ENCODE measurements around the gene TBC1D5. TPM values are rescaled to one million over a fixed set of nuclear protein-coding genes. Genes with fewer than 3 reads are reported as not detected.

The TBC1D5 gene
- total RNA-seq, 1 experiment from 2014 or later, result 36.4 TPM

DNA sequence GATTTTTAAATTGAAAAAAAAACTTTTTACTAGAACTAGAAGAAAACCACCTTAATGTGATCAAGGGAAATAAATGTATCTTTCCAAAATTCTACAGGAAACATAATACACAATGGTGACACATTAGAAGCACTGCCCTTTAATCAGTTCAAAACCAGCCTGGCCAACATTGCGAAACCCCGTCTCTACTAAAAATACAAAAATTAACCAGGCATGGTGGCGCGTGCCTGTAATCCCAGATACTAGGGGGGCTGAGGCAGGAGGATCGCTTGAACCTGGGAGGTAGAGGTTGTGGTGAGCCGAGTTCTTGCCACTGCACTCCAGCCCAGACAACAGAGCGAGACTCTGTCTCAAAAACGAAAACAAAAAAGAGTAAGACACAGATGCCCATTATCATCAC is 134.5 kb downstream of the TBC1D5 start:
- BruUV-seq (replicated peaks), result no TSS peak
- intact Hi-C loops (cut with micrococcal nuclease; ENCODE audit: unreplicated experiment), result no loop called here

DNA sequence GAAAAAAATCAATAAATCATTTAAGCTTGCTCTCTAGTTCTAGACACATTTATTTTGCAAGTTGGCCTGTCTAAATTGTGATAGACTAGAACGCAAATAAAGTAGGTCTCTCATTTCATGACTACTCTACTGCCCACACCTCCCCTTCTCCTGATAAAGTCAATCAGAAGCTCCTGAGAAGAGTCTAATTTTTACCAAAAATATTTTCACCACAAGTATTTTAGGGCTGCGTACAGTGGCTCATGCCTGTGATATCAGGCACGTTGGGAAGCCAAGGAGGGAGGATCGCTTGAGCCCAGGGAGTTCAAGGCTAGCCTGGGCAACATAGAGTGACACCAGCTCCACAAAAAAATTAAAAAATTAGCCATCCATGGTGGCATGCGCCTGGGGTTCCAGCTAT is 136.5 kb downstream of the TBC1D5 start:
- Histone ChIP-seq H3K9me3 (no peaks in the 10 kb centered on the region), H3K27me3 (replicated peaks; ENCODE audit: control insufficient read depth, insufficient read depth, low read length) (no peaks in the 10 kb centered on the region), H3K4me1 (no peaks in the 10 kb centered on the region), H3K36me3 (ENCODE audit: control insufficient read depth, insufficient read depth, low read length) (no peaks in the 10 kb centered on the region), H3K4me3 (ENCODE audit: low read depth, low read length) (no peak overlapping the region)
- intact Hi-C loops (cut with micrococcal nuclease; ENCODE audit: unreplicated experiment), result no loop called here
- TF ChIP-seq, protein P1, sequence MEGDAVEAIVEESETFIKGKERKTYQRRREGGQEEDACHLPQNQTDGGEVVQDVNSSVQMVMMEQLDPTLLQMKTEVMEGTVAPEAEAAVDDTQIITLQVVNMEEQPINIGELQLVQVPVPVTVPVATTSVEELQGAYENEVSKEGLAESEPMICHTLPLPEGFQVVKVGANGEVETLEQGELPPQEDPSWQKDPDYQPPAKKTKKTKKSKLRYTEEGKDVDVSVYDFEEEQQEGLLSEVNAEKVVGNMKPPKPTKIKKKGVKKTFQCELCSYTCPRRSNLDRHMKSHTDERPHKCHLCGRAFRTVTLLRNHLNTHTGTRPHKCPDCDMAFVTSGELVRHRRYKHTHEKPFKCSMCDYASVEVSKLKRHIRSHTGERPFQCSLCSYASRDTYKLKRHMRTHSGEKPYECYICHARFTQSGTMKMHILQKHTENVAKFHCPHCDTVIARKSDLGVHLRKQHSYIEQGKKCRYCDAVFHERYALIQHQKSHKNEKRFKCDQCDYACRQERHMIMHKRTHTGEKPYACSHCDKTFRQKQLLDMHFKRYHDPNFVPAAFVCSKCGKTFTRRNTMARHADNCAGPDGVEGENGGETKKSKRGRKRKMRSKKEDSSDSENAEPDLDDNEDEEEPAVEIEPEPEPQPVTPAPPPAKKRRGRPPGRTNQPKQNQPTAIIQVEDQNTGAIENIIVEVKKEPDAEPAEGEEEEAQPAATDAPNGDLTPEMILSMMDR (IDR thresholded peaks at IDR 0.05; ENCODE audit: insufficient read depth in 1 of 2, low read depth in 1 of 2, low read length in 1 of 2, severe bottlenecking in 1 of 2, unreplicated experiment in 1 of 2), result no peak
- no peaks in the 10 kb centered on the region for H3K27me3 Mint-ChIP-seq (ENCODE audit: insufficient read depth, unreplicated experiment)
- POLR2A ChIA-PET, result no interaction called here
- H3K27ac Mint-ChIP-seq (ENCODE audit: unreplicated experiment), result no peak overlapping the region
- no peaks in the 10 kb centered on the region for H3K9me3 Mint-ChIP-seq (ENCODE audit: unreplicated experiment)
- peaks cover 5% of the 10 kb centered on the region for H3K4me1 Mint-ChIP-seq (ENCODE audit: low read depth, unreplicated experiment)
- no TSS peak for BruUV-seq (replicated peaks)
- H3K4me3 Mint-ChIP-seq (ENCODE audit: unreplicated experiment), result no peak overlapping the region
- DNase-seq, result no peak
- H3K36me3 Mint-ChIP-seq (ENCODE audit: insufficient read depth, unreplicated experiment), result no peaks in the 10 kb centered on the region
- CTCF ChIA-PET, result no interaction called here

More for the DNA sequence above, 134.5 kb downstream of the TBC1D5 start:
- H3K4me3 ChIP-seq (ENCODE audit: low read depth, low read length), result no peak overlapping the region
- POLR2A ChIA-PET, result no interaction called here
- H3K36me3 ChIP-seq (ENCODE audit: control insufficient read depth, insufficient read depth, low read length), result no peaks in the 10 kb centered on the region
- H3K4me1 ChIP-seq, result no peaks in the 10 kb centered on the region
- DNase-seq, result no peak
- H3K9me3 ChIP-seq, result no peaks in the 10 kb centered on the region
- no peaks in the 10 kb centered on the region for H3K36me3 Mint-ChIP-seq (ENCODE audit: insufficient read depth, unreplicated experiment)
- no peaks in the 10 kb centered on the region for H3K27me3 Mint-ChIP-seq (ENCODE audit: insufficient read depth, unreplicated experiment)
- H3K9me3 Mint-ChIP-seq (ENCODE audit: unreplicated experiment), result no peaks in the 10 kb centered on the region
- H3K27me3 ChIP-seq (replicated peaks; ENCODE audit: control insufficient read depth, insufficient read depth, low read length), result no peaks in the 10 kb centered on the region
- CTCF ChIA-PET, result interaction anchor here (0.6 kb wide), 1 partner anchor 63 kb away, joined by 5 read pairs; no protein-coding TSS in a partner anchor
- no peak overlapping the region for H3K4me3 Mint-ChIP-seq (ENCODE audit: unreplicated experiment)
- no peak overlapping the region for H3K27ac Mint-ChIP-seq (ENCODE audit: unreplicated experiment)
- peaks cover 5% of the 10 kb centered on the region for H3K4me1 Mint-ChIP-seq (ENCODE audit: low read depth, unreplicated experiment)
- TF ChIP-seq, protein P1 (IDR thresholded peaks at IDR 0.05; ENCODE audit: insufficient read depth in 1 of 2, low read depth in 1 of 2, low read length in 1 of 2, severe bottlenecking in 1 of 2, unreplicated experiment in 1 of 2), result no peak

- no peak for DNase-seq
- no peaks in the 10 kb centered on the region for H3K9me3 ChIP-seq
- TF ChIP-seq, protein P1 (IDR thresholded peaks at IDR 0.05; ENCODE audit: insufficient read depth in 1 of 2, low read depth in 1 of 2, low read length in 1 of 2, severe bottlenecking in 1 of 2, unreplicated experiment in 1 of 2), result no peak
- no peaks in the 10 kb centered on the region for H3K36me3 ChIP-seq (ENCODE audit: control insufficient read depth, insufficient read depth, low read length)
- peaks cover 5% of the 10 kb centered on the region for H3K4me1 Mint-ChIP-seq (ENCODE audit: low read depth, unreplicated experiment)
- H3K4me3 ChIP-seq (ENCODE audit: low read depth, low read length), result no peak overlapping the region
- no peaks in the 10 kb centered on the region for H3K4me1 ChIP-seq
- H3K27me3 ChIP-seq (replicated peaks; ENCODE audit: control insufficient read depth, insufficient read depth, low read length), result no peaks in the 10 kb centered on the region
- POLR2A ChIA-PET, result no interaction called here
- H3K27me3 Mint-ChIP-seq (ENCODE audit: insufficient read depth, unreplicated experiment), result no peaks in the 10 kb centered on the region
- intact Hi-C loops (cut with micrococcal nuclease; ENCODE audit: unreplicated experiment), result no loop called here
- no TSS peak for BruUV-seq (replicated peaks)
- no peak overlapping the region for H3K4me3 Mint-ChIP-seq (ENCODE audit: unreplicated experiment)
- CTCF ChIA-PET, result no interaction called here
- no peaks in the 10 kb centered on the region for H3K9me3 Mint-ChIP-seq (ENCODE audit: unreplicated experiment)
- no peaks in the 10 kb centered on the region for H3K36me3 Mint-ChIP-seq (ENCODE audit: insufficient read depth, unreplicated experiment)
- no peak overlapping the region for H3K27ac Mint-ChIP-seq (ENCODE audit: unreplicated experiment)
Measured at GRCh38 chr3:17605032-17605431, 137.4 kb downstream of the TBC1D5 start.
